HUES48 (cell line): ENCODE measurements around the gene SLCO3A1.

Experiments
- H3K27ac ChIP-seq: one replicate; pipeline ENCODE4 v1.7.0; 2013; ENCODE audit warnings: low read depth, low read length, inconsistent platforms
- H3K27me3 ChIP-seq: 2 replicates; pipeline ENCODE4 v1.6.1; 2013; ENCODE audit warnings: mild to moderate bottlenecking, low read length; ENCODE audit not compliant: control insufficient read depth, insufficient read depth
- H3K36me3 ChIP-seq: 2 replicates; pipeline ENCODE4 v1.6.1; 2013; ENCODE audit warnings: low read length; ENCODE audit not compliant: control insufficient read depth, insufficient read depth
- H3K4me1 ChIP-seq: 2 replicates; pipeline ENCODE4 v1.6.1; 2013; ENCODE audit warnings: mild to moderate bottlenecking, low read length; ENCODE audit not compliant: control insufficient read depth, insufficient read depth
- H3K4me3 ChIP-seq: 2 replicates; pipeline ENCODE4 v1.5.1; 2013; ENCODE audit warnings: mild to moderate bottlenecking, low read depth, low read length
- H3K9ac ChIP-seq: 2 replicates; pipeline ENCODE4 v1.6.1; 2013; ENCODE audit warnings: mild to moderate bottlenecking, low read depth, low read length, moderate library complexity
- H3K9me3 ChIP-seq: 2 replicates; pipeline ENCODE4 v1.6.1; 2013; ENCODE audit warnings: low read length; ENCODE audit not compliant: control insufficient read depth, insufficient read depth

SLCO3A1 gene

DNA sequence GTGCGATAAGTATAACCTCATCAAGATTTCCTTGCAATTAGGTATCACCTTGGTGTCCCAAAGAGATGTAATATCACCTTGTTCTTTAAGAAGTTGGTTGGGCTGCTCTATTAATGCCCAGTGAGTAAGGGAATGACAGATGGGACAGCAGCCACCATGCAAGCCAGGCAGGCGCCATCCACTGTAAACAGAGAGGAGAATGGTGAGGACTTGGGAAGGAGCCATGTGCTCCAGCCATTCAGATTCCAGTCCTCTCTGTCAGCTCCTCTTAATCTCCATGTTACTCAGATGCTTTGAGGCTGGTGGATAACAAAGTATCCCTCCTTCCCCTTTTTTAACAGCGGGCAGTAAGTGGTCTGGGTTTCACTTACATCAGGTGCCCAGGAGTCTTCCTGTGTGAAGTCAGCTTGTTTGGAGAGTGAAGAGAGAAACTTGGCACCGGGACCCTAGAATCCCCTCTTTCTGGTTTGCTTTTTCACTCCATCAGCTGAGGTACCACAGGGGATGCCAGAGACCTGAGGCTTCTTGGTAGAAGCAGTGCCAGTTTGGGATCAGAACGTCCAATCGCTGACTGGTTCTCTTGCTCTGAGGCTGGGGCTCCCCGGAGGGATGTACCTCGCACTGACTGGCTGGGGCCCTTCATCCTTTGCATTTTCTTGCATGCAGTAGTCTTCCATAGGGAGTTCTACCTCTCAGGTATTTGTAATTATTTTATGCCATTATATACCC is 29.5 kb downstream of the SLCO3A1 start:
- Histone ChIP-seq H3K9me3 (no peaks in the 10 kb centered on the region), H3K4me3 (no peak overlapping the region), H3K36me3 (no peaks in the 10 kb centered on the region), H3K27ac (no peak overlapping the region), H3K9ac (no peak overlapping the region), H3K4me1 (peaks cover 30% of the 10 kb centered on the region), H3K27me3 (no peaks in the 10 kb centered on the region)

- Histone ChIP-seq H3K9ac (no peak overlapping the region), H3K4me3 (no peak overlapping the region), H3K27me3 (no peaks in the 10 kb centered on the region), H3K27ac (no peak overlapping the region), H3K4me1 (peaks cover 32% of the 10 kb centered on the region), H3K36me3 (no peaks in the 10 kb centered on the region), H3K9me3 (no peaks in the 10 kb centered on the region)
These were observed 31.1 kb downstream of the SLCO3A1 start for GRCh38 chr15:91884606-91885005.

- no peak overlapping the region for H3K9ac ChIP-seq
- H3K4me1 ChIP-seq: peaks cover 32% of the 10 kb centered on the region
- no peaks in the 10 kb centered on the region for H3K36me3 ChIP-seq
- H3K9me3 ChIP-seq: no peaks in the 10 kb centered on the region
- H3K27ac ChIP-seq: no peak overlapping the region
- no peaks in the 10 kb centered on the region for H3K27me3 ChIP-seq
- H3K4me3 ChIP-seq: no peak overlapping the region
These were observed 31.5 kb downstream of the SLCO3A1 start for GRCh38 chr15:91885054-91885453.

GRCh38 chr15:91885714-91886270 is 32.3 kb downstream of the SLCO3A1 start:
- peaks cover 32% of the 10 kb centered on the region for H3K4me1 ChIP-seq
- H3K9me3 ChIP-seq: no peaks in the 10 kb centered on the region
- no peak overlapping the region for H3K4me3 ChIP-seq
- H3K9ac ChIP-seq: no peak overlapping the region
- no peaks in the 10 kb centered on the region for H3K27me3 ChIP-seq
- H3K36me3 ChIP-seq: no peaks in the 10 kb centered on the region
- no peak overlapping the region for H3K27ac ChIP-seq

DNA sequence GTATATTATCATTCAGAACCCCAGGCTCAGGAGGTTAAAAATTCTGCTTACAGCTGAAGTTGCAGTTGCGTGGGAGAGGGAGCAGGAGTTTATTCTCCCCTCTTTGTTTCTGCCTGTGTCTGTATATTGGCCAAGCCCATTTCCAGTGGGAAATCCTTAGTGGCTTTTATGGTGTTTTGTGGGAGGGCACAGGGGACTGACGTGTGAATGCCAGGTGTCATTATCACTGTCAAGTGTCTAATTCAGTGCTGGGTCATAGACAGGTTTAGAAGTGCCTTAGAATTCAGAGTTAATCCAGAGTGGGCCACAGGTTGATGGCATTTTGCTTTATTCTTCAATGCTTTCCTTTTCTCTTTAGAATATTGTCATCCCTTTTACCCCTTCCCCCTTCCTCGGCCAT is 33.4 kb downstream of the SLCO3A1 start:
- no peak overlapping the region for H3K4me3 ChIP-seq
- no peaks in the 10 kb centered on the region for H3K36me3 ChIP-seq
- H3K27ac ChIP-seq: no peak overlapping the region
- no peaks in the 10 kb centered on the region for H3K27me3 ChIP-seq
- no peak overlapping the region for H3K9ac ChIP-seq
- no peaks in the 10 kb centered on the region for H3K9me3 ChIP-seq
- peaks cover 21% of the 10 kb centered on the region for H3K4me1 ChIP-seq

GRCh38 chr15:91887321-91887720 is 33.8 kb downstream of the SLCO3A1 start:
- Histone ChIP-seq H3K27me3 (no peaks in the 10 kb centered on the region), H3K27ac (no peak overlapping the region), H3K9me3 (no peaks in the 10 kb centered on the region), H3K36me3 (no peaks in the 10 kb centered on the region), H3K4me3 (no peak overlapping the region), H3K4me1 (peaks cover 17% of the 10 kb centered on the region), H3K9ac (no peak overlapping the region)

DNA sequence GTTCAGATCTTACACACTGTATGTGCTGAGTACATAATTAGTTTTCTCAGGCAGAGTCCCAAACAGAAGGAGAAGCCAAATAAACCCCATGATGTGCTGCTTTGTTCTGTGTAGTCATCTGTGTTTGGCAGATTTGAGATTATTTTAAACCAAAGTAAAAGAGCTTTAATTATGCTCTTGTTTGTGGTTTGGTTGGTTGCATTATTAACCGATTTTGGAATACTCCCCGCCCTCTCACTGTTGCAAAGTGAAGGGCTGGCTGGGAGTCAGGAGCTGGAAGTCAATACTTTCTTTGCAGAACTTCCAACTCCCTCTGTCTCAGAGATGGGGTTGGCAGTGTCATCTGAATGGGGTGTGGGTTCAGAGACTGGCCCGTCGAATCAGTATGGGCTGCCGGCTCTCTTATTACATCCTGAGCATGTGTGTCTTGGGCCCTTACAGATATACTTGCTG is 34.4 kb downstream of the SLCO3A1 start:
- Histone ChIP-seq H3K9me3 (no peaks in the 10 kb centered on the region), H3K9ac (no peak overlapping the region), H3K4me1 (peaks cover 16% of the 10 kb centered on the region), H3K36me3 (no peaks in the 10 kb centered on the region), H3K4me3 (no peak overlapping the region), H3K27me3 (no peaks in the 10 kb centered on the region), H3K27ac (no peak overlapping the region)

DNA sequence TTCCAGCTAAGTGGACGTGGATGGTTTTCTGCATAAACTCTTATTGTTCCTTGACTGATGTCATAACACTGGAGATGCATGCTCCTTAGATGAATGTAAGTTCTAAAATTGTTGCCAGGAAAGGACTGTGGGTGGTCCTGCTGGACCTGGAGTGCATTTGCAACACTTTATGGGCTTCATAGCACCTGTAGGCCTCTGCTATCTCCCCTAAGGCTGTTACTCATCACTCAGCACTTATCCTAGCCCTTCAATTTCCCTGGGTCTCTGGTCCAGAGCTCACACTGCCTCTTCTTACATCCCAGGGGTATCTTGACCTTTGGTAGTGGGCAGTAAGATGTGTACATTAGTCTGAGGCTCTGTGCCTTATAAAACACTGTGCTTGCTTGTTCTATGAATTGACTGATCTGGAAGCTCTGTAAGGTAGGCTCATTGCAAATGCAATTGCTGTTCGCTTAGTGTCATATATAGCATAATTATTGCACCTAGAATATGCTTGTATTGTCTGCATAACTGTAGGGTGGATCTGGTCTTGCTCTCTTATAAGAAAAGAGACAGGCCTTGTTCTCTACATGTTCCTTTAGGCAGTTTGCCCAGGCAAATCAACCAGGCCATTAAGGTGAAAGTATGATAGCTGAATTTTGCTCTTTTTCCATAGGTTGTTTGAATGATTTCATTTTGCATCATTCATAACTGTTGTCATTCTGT is 35.8 kb downstream of the SLCO3A1 start:
- no peaks in the 10 kb centered on the region for H3K27me3 ChIP-seq
- H3K4me1 ChIP-seq: peaks cover 17% of the 10 kb centered on the region
- no peaks in the 10 kb centered on the region for H3K36me3 ChIP-seq
- H3K27ac ChIP-seq: no peak overlapping the region
- H3K9ac ChIP-seq: no peak overlapping the region
- no peak overlapping the region for H3K4me3 ChIP-seq
- H3K9me3 ChIP-seq: no peaks in the 10 kb centered on the region

DNA sequence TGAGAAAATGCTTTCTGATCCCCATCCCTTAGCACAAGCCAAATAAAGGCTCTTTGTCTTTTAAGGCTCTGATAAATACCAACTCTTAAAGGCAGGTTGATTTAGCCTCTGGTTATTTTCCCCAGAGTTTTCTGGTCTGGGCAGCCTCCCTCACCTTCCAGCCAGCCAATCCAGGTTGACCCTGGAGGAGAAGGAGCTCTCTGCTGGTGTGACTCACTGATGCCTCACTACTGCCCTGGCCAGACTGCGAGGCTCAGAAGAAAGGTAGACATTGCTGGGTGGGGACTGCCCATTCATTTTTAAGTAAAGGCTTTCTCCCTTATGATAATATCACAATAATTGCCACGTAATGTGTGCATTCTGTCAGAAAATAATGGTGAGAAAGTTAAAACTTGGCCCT is 37.1 kb downstream of the SLCO3A1 start:
- no peaks in the 10 kb centered on the region for H3K36me3 ChIP-seq
- no peak overlapping the region for H3K4me3 ChIP-seq
- H3K27ac ChIP-seq: no peak overlapping the region
- H3K4me1 ChIP-seq: peaks cover 19% of the 10 kb centered on the region
- no peaks in the 10 kb centered on the region for H3K27me3 ChIP-seq
- no peak overlapping the region for H3K9ac ChIP-seq
- H3K9me3 ChIP-seq: no peaks in the 10 kb centered on the region

DNA sequence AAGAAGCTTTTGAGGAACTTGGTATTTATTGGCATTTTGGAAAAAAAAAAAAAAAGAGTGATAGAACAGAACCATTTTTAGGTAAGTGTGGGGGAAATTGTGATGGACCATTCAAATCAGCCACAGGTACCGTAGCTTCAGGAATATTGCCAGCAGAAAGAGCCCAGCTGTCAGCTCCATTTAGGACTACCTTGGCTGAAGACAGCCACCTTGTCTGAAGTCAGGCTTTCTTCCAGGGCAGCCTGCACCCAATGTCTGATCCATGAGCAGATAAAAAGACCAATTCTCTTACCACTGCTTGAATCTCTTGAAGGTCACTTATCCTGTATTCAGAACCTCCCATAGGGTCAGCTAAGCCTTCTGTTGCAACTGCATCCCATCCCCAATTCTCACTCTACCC is 37.6 kb downstream of the SLCO3A1 start:
- H3K27me3 ChIP-seq: no peaks in the 10 kb centered on the region
- H3K4me1 ChIP-seq: peaks cover 19% of the 10 kb centered on the region
- H3K9me3 ChIP-seq: no peaks in the 10 kb centered on the region
- H3K36me3 ChIP-seq: no peaks in the 10 kb centered on the region
- no peak overlapping the region for H3K9ac ChIP-seq
- no peak overlapping the region for H3K4me3 ChIP-seq
- H3K27ac ChIP-seq: no peak overlapping the region

GRCh38 chr15:91891788-91892345 is 38.4 kb downstream of the SLCO3A1 start:
- Histone ChIP-seq H3K9ac (no peak overlapping the region), H3K4me1 (peaks cover 14% of the 10 kb centered on the region), H3K4me3 (no peak overlapping the region), H3K9me3 (no peaks in the 10 kb centered on the region), H3K36me3 (no peaks in the 10 kb centered on the region), H3K27ac (no peak overlapping the region), H3K27me3 (no peaks in the 10 kb centered on the region)
